Uterus (tissue), 2 donors: Measurements from ENCODE around the gene CARD11.

Source experiments
- CTCF ChIP-seq, 4 experiments: fragments of 200-600 bp in 2 of 4; fragments of 450-650 bp in 2 of 4; sonication (generic) in 2 of 4; IDR thresholded peaks; one replicate each; pipeline ENCODE4 v1.5.1; 2016 to 2019; ENCODE audit warnings: antibody characterized with exemption in 4 of 4, mild to moderate bottlenecking in 2 of 4, moderate library complexity in 1 of 4
- POLR2A ChIP-seq, 2 donors: fragments of 450-650 bp; IDR thresholded peaks; one replicate each; pipeline ENCODE4 v1.6.1; 2016; ENCODE audit warnings: antibody characterized with exemption in 2 of 2, mild to moderate bottlenecking in 1 of 2, moderate library complexity in 1 of 2

GRCh38 chr7:3008386-3008785 lies 35.3 kb downstream of the CARD11 start:
- TF ChIP-seq CTCF (IDR thresholded peaks at IDR 0.05) (no peak), POLR2A (IDR thresholded peaks at IDR 0.05) (no peak)
